MM.1S (cell line): ENCODE measurements around the gene ABCA13.

Source experiments
- DNase-seq: peaks from one replicate; pipeline ENCODE4 v3.0.0-alpha.2; 2015
- H2AFZ ChIP-seq: fragments of 300-600 bp; sonication (generic); 2 replicates; pipeline ENCODE4 v1.6.0; 2016; ENCODE audit warnings: antibody characterized with exemption, low read length
- H3F3A ChIP-seq: fragments of 300-600 bp; sonication (generic); 2 replicates; pipeline ENCODE4 v1.6.1; 2016; ENCODE audit warnings: mild to moderate bottlenecking, antibody characterized with exemption, low read length, moderate library complexity, mixed read lengths; ENCODE audit not compliant: insufficient read depth
- H3K27ac ChIP-seq: fragments of 300-600 bp; sonication (generic); 2 replicates; pipeline ENCODE4 v1.5.1; 2016; ENCODE audit warnings: mild to moderate bottlenecking, low read length
- H3K27me3 ChIP-seq: fragments of 300-600 bp; sonication (generic); replicated peaks from 2 replicates; pipeline ENCODE4 v1.6.0; 2016; ENCODE audit warnings: low read length; ENCODE audit not compliant: insufficient read depth
- H3K36me3 ChIP-seq: fragments of 300-600 bp; sonication (generic); replicated peaks from 2 replicates; pipeline ENCODE4 v1.6.1; 2016; ENCODE audit warnings: mild to moderate bottlenecking, low read length, mixed read lengths; ENCODE audit not compliant: insufficient read depth
- H3K4me1 ChIP-seq: fragments of 300-600 bp; sonication (generic); 2 replicates; pipeline ENCODE4 v1.6.1; 2016; ENCODE audit warnings: low read length, mixed read lengths
- H3K4me2 ChIP-seq: fragments of 300-600 bp; sonication (generic); 2 replicates; pipeline ENCODE4 v1.6.0; 2016; ENCODE audit warnings: low read depth, low read length
- H3K4me3 ChIP-seq: fragments of 300-600 bp; sonication (generic); 2 replicates; pipeline ENCODE4 v1.5.1; 2016; ENCODE audit warnings: low read length, mixed read lengths
- H3K79me2 ChIP-seq: fragments of 300-600 bp; sonication (generic); 2 replicates; pipeline ENCODE4 v1.6.1; 2016; ENCODE audit warnings: mixed run types, low read length, mixed read lengths
- H3K9ac ChIP-seq: fragments of 300-600 bp; sonication (generic); 2 replicates; pipeline ENCODE4 v1.6.1; 2016; ENCODE audit warnings: low read length, mixed read lengths
- H3K9me2 ChIP-seq: fragments of 300-600 bp; sonication (generic); replicated peaks from 2 replicates; pipeline ENCODE4 v1.6.1; 2016; ENCODE audit warnings: mild to moderate bottlenecking, low read length, mixed read lengths; ENCODE audit not compliant: insufficient read depth
- H3K9me3 ChIP-seq: fragments of 300-600 bp; sonication (generic); replicated peaks from 2 replicates; pipeline ENCODE4 v1.6.1; 2016; ENCODE audit warnings: mild to moderate bottlenecking, low read length, mixed read lengths; ENCODE audit not compliant: insufficient read depth
- H4K20me1 ChIP-seq: fragments of 300-600 bp; sonication (generic); 2 replicates; pipeline ENCODE4 v1.6.1; 2016; ENCODE audit warnings: mild to moderate bottlenecking, low read length, moderate library complexity, mixed read lengths; ENCODE audit not compliant: insufficient read depth
- EZH2 ChIP-seq: fragments of 300-600 bp; sonication (generic); optimal IDR thresholded peaks from 2 replicates; pipeline ENCODE3; 2017; ENCODE audit warnings: low read depth, mild to moderate bottlenecking, antibody characterized with exemption, low read length, mixed read lengths
- EZH2phosphoT487 ChIP-seq: fragments of 300-600 bp; sonication (generic); IDR thresholded peaks from 2 replicates; pipeline ENCODE4 v1.6.1; 2018; ENCODE audit warnings: antibody characterized with exemption, low read length
- TF ChIP-seq, protein P1 (sequence below): fragments of 300-600 bp; sonication (generic); IDR thresholded peaks from 2 replicates; pipeline ENCODE4 v1.5.1; 2016; ENCODE audit warnings: antibody characterized with exemption, low read length, mixed read lengths

The ABCA13 gene

DNA sequence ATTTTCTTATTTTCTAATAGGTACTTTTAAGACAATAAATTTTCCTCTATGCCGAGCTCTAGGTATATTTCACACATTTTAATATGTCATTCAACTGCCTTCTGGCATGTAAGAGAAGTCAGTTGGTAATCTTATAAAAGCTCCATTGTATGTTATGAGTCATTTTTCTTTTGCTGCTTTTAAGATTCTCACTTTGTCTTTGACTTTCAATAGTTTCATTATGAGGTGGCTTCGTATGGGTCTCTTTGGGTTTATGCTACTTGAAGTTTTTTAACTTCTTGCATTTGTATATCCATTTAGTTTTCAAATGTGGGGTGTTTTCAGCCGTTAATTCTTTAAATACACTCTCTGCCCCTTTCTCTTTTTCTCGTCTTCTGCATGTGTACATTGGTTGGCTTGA is 80.5 kb downstream of the ABCA13 start:
- H3F3A ChIP-seq = peaks cover 16% of the 10 kb centered on the region
- H3K4me2 ChIP-seq = no peak overlapping the region
- no peak overlapping the region for H2AFZ ChIP-seq

DNA sequence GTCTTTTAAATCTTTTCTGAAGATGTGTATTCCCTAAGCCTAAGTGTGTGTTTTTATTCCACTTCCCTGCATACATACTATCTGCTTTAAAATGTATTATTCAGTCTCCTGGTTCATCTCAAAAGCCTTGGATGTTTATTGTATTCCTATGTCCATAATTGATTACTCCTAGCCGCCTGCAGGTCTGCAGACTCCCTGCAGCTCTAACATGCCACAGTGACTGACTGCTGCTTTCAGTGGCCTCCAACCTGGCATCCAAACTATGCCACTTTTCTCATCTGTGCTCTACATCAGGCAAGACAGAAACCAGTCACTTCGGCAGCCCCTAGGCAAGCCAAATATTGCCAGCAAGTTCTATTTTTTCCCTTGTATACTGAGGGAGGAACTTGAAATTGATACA is 81.7 kb downstream of the ABCA13 start:
- Histone ChIP-seq H3K27me3 (no peaks in the 10 kb centered on the region), H3K4me3 (no peak overlapping the region), H2AFZ (no peak overlapping the region), H3K9me3 (no peaks in the 10 kb centered on the region), H3K27ac (peak overlapping the region; percentile 27; the same call in 1 of the 2 replicates), H3K79me2 (no peaks in the 10 kb centered on the region), H3K4me2 (peak overlapping the region; percentile 33; the same call in 1 of the 2 replicates), H3K4me1 (peaks cover 25% of the 10 kb centered on the region), H3K36me3 (no peaks in the 10 kb centered on the region), H3K9ac (no peak overlapping the region), H3K9me2 (no peaks in the 10 kb centered on the region), H3F3A (peaks cover 16% of the 10 kb centered on the region), H4K20me1 (no peaks in the 10 kb centered on the region)
- TF ChIP-seq EZH2 = no peak
- TF ChIP-seq EZH2phosphoT487 = no peak
- TF ChIP-seq, protein P1, sequence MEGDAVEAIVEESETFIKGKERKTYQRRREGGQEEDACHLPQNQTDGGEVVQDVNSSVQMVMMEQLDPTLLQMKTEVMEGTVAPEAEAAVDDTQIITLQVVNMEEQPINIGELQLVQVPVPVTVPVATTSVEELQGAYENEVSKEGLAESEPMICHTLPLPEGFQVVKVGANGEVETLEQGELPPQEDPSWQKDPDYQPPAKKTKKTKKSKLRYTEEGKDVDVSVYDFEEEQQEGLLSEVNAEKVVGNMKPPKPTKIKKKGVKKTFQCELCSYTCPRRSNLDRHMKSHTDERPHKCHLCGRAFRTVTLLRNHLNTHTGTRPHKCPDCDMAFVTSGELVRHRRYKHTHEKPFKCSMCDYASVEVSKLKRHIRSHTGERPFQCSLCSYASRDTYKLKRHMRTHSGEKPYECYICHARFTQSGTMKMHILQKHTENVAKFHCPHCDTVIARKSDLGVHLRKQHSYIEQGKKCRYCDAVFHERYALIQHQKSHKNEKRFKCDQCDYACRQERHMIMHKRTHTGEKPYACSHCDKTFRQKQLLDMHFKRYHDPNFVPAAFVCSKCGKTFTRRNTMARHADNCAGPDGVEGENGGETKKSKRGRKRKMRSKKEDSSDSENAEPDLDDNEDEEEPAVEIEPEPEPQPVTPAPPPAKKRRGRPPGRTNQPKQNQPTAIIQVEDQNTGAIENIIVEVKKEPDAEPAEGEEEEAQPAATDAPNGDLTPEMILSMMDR = 0 out of 2 replicates have a peak, but pooled peaks have one; percentile 8
- no peak for DNase-seq

More for the DNA sequence above, 80.5 kb downstream of the ABCA13 start:
- no peaks in the 10 kb centered on the region for H3K9me2 ChIP-seq
- peaks cover 25% of the 10 kb centered on the region for H3K4me1 ChIP-seq
- no peak overlapping the region for H3K27ac ChIP-seq
- H3K4me3 ChIP-seq = no peak overlapping the region
- no peak for TF ChIP-seq EZH2phosphoT487
- TF ChIP-seq EZH2 = no peak
- TF ChIP-seq, protein P1 = no peak
- H3K27me3 ChIP-seq = no peaks in the 10 kb centered on the region
- no peaks in the 10 kb centered on the region for H3K79me2 ChIP-seq
- no peaks in the 10 kb centered on the region for H3K36me3 ChIP-seq
- no peaks in the 10 kb centered on the region for H3K9me3 ChIP-seq
- no peaks in the 10 kb centered on the region for H4K20me1 ChIP-seq
- no peak for DNase-seq
- H3K9ac ChIP-seq = no peak overlapping the region

DNA sequence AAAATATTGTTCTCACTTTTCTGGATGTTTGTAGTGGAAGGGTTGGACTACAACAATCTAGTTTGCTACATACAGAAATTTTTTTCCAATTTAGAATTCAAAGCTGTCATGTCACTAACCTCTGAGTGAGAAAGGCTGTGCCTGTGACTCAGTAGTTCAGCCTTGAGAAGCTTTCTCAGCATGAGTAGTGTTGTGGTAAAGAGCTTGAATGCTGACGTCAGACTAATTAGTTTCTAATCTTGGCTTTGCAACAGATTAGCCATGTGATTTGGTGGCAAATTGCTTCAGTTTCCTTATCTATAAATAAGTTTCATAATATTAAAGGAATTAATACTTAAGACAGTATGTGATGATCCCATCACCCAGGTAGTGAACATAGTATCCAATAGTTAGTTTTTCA is 83.8 kb downstream of the ABCA13 start:
- H3K4me3 ChIP-seq = peak overlapping the region; percentile 27
- no peaks in the 10 kb centered on the region for H3K9me3 ChIP-seq
- H3K36me3 ChIP-seq = no peaks in the 10 kb centered on the region
- peaks cover 25% of the 10 kb centered on the region for H3K4me1 ChIP-seq
- peak overlapping the region; percentile 58 for H3K9ac ChIP-seq
- H3K27ac ChIP-seq = peak overlapping the region; percentile 88
- H3K79me2 ChIP-seq = no peaks in the 10 kb centered on the region
- peak overlapping the region; percentile 66 for H3K4me2 ChIP-seq
- H3K27me3 ChIP-seq = no peaks in the 10 kb centered on the region
- H3F3A ChIP-seq = peaks cover 16% of the 10 kb centered on the region
- H4K20me1 ChIP-seq = no peaks in the 10 kb centered on the region
- no peaks in the 10 kb centered on the region for H3K9me2 ChIP-seq
- H2AFZ ChIP-seq = peak overlapping the region; percentile 50
- DNase-seq = peak; percentile 55
- no peak for TF ChIP-seq EZH2phosphoT487
- TF ChIP-seq EZH2 = no peak
- TF ChIP-seq, protein P1 = no peak
